Uterus (tissue), 2 donors: ENCODE data around the gene SMO.

Experiments used
- POLR2A ChIP-seq, 2 donors: fragments of 450-650 bp; IDR thresholded peaks; one replicate each; pipeline ENCODE4 v1.6.1; 2016; ENCODE audit warnings: antibody characterized with exemption in 2 of 2, mild to moderate bottlenecking in 1 of 2, moderate library complexity in 1 of 2
- TF ChIP-seq, protein P1 (sequence below), 4 experiments: fragments of 200-600 bp in 2 of 4; fragments of 450-650 bp in 2 of 4; sonication (generic) in 2 of 4; IDR thresholded peaks; one replicate each; pipeline ENCODE4 v1.5.1; 2016 to 2019; ENCODE audit warnings: antibody characterized with exemption in 4 of 4, mild to moderate bottlenecking in 2 of 4, moderate library complexity in 1 of 4

DNA sequence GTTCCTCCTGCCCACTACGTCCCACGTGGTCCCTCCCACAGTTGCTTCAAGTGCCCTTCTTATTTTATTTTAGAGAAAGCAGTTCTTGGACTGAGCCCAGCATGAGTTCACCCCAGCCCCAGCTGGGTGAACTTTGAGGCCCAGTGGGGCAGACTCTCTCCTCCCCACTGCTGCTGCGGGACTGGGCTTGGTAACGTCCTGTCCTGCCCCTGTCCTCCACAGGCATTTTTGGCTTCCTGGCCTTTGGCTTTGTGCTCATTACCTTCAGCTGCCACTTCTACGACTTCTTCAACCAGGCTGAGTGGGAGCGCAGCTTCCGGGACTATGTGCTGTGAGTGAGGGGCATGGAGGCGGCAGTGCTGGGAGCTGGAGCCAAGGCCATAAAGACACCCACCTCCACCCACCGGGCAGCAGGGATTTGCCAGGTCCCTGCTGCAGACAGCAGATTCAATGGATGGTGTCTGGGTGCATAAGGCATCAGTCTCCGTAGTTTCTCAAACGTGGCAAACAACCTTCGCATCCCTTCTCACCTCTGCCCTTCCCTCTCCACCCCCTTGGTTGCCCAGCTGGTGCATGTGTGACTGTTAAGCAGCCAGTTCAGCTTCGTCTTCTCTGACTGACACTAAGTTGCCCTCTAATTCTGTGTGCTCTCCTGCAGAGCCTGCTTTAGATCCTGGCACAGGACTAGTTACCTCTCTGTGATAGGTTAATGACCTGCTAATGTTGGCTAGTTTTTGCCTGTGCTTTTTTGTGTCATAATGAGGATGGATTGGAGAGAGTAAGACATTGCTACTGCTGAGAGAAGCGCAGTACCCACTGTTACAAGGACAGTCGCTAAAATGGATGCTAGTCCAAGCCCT lies 20.9 kb downstream of the SMO start:
- TF ChIP-seq, protein P1, sequence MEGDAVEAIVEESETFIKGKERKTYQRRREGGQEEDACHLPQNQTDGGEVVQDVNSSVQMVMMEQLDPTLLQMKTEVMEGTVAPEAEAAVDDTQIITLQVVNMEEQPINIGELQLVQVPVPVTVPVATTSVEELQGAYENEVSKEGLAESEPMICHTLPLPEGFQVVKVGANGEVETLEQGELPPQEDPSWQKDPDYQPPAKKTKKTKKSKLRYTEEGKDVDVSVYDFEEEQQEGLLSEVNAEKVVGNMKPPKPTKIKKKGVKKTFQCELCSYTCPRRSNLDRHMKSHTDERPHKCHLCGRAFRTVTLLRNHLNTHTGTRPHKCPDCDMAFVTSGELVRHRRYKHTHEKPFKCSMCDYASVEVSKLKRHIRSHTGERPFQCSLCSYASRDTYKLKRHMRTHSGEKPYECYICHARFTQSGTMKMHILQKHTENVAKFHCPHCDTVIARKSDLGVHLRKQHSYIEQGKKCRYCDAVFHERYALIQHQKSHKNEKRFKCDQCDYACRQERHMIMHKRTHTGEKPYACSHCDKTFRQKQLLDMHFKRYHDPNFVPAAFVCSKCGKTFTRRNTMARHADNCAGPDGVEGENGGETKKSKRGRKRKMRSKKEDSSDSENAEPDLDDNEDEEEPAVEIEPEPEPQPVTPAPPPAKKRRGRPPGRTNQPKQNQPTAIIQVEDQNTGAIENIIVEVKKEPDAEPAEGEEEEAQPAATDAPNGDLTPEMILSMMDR (IDR thresholded peaks at IDR 0.05) = no peak
- TF ChIP-seq POLR2A (IDR thresholded peaks at IDR 0.05) = no peak
